HG03025 (cell line): Measurements from ENCODE around the gene ORMDL3.
"Not testable (repeated sequence)": the region's sequence is repeated elsewhere in the genome, so short reads cannot be mapped to it uniquely, and the experiment has no call there.

Experiments used
- ATAC-seq: cut with Tn5 transposase; IDR thresholded peaks from one replicate; pipeline ENCODE4 v1.9.1; 2021; ENCODE audit warnings: mild to moderate bottlenecking, moderate library complexity; ENCODE audit not compliant: unreplicated experiment, low FRiP score

Gene ORMDL3

DNA sequence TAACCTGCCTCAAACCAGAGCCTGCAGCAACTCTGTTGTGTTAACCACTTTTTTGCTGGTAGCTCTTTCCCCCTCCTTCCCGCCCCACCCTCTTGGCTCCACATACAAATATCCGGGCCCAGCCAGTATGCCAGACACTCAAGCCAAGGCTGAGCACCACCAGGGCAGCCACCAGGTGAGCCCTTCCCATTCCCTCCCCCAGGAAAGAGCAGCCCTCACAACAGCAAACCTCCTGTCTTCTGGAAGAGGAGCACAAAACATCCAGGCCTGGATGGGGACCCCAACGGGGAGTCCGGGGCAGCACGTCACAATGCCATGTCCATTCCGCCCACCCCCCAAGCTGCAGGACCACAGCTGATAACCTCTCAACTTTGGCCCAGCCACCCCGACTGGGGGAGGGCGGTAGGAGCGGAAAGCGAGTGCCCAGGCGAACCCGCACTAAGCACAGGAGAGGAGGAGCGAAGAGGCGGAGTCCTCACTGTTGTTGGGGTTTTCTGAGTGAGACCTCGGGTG lies 757 bp downstream of the ORMDL3 start:
- ATAC-seq, result peak; percentile 21

DNA sequence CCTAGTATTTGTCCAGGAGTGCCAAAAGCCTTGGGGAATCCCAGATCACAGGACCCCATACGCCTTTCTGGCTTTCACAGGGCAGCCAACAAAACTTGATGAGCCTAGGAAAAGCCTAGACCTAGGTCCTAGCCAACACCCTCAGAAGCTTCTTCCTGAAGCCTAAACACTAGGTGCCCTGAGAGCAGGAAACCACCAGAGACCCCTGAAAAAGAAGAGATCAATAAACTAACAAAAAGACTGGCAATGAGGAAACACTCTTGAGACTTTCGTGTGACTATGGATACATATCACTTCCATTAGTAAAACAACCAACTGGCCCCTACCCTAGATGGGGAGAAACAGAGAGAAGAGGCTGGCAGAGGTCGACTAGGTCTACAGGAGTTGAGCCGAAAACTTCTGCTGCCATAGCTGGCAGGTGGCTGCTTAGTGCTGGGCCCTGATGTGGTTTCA lies 1.2 kb downstream of the ORMDL3 start:
- ATAC-seq, result no peak

DNA sequence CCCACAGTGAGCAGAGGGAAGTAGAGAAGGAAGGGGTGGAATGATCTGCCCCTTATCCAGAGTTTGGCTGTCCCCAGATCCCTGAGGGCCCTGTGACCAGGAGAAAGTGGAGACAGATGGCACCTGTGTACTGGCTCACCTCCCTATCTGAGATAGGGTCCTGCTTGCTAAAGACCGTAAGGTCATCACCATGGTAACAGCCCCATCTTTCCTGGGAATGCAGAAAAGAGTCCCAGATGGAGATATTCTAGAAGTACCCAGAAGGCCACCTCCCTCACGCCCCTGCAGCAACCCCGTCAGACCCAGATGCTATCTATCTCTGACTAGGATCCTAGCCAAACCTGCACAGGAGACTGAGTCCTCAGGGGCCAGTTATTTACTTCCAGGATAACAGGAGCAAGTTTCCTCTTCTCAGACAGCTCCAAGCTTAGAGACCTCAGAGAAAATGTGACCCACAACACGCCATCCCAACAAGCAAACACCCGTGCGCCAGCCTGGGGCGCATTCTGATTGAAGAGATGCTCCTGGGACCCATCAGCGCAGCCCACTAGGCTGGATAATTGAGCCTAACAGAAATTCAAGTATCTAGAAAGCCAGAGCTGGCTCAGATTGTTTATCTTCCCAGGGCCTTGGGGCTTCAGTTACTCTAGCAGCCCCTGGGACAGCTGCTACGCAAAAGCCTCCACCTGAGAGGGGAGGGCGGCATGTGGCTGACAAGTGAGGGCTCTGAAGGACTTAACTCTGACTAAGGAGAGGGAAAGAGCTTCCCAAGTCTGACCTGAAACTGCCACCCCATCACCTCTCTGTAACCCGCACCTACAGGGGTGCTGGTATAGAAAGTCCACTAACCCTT lies 1.9 kb downstream of the ORMDL3 start:
- ATAC-seq, result no peak

DNA sequence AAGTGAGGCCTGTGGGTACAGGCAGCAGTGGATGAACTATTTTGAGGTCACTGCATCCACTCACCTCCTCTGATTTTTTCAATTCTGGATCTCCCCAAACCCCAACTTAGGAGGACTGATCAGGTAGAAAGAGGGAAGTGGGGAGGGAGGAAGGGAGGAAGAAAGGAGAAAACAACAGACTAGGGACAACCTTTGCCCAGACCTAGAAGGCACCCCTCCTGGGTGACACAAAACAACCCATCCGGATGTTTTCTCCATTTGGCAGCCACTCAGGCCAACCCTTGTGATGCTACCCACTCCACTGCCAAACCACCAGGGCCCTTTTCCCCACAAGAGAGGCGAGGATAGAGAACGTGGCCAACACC lies 2.7 kb downstream of the ORMDL3 start:
- ATAC-seq, result no peak

DNA sequence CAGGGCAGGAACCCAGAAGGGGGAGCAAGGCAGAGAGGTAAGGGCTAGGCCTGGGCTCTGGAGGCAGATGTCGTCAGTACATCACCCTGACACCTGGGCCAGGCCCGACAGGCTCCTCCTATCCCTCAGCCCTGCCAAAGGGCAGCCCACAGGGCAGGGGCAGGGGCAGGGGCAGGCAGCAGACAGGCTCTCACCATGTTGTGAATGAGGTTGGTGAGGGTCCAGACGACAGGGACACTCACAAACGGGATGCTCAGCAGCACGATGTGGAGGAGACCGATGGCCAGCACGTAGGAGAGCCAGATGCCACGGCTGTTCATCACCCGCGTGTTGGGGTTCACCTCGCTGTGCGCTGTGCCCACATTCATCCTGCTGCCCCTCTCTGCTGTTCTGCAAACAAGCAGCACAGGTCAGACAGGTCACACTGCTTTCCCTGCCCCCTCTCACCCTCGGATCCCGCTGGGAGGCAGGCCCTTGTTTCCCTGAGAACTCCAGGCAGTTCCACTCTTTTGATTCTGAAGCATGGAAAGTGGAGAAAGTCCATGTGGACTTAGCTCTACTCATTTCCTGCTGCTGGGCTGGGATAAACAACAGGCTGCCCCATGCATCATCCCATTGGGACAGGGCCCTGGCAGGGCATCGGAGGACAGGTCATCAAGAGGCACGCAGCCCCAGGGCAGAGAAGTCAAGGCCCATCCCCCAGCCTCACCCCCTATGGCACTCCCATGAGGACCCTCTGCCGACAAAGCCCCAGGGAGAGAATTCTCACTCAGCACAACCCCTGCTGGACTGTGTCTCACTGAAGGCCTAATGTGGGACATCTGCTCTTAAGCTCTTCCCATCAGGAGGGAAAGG lies 3.3 kb downstream of the ORMDL3 start:
- no peak for ATAC-seq

DNA sequence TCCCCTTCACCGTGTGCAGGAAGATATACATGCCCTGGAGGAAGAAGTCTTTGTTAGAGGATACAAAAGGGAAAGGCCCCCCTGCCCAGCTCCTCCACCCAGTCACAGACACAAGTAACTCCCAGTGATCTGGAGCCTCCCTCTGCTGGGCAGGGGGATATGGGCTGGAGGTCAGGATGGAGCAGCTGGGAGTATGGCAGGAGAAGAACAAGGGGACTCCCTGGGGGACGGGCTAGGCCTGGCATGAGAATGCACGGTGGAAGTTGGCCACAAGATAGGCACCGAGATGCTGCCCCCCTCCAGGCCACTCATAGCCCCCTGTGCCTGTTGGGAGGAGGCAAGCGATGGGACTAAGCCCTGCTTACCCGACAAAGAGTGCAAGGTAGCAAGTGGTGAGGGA lies 4.2 kb downstream of the ORMDL3 start:
- no peak for ATAC-seq

DNA sequence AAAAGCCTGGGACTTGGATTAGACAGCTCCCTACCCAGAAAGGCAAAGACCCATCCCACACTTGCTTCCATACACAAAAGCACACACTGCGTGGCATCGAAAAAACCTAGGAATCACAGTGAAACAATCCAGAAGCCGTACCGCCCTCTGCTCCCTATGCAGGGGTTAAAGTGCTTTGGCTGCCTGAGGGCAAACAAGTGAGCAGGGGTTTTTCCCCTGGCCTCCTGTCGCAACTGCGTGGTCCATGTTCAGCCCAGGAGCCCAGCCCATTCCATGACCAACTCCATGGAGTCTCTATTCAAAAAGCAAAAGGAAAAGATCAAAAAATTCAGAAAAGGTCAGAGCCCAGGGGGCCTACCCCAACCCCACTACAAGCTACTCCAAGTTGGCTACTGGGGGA lies 5.4 kb downstream of the ORMDL3 start:
- no peak for ATAC-seq

DNA sequence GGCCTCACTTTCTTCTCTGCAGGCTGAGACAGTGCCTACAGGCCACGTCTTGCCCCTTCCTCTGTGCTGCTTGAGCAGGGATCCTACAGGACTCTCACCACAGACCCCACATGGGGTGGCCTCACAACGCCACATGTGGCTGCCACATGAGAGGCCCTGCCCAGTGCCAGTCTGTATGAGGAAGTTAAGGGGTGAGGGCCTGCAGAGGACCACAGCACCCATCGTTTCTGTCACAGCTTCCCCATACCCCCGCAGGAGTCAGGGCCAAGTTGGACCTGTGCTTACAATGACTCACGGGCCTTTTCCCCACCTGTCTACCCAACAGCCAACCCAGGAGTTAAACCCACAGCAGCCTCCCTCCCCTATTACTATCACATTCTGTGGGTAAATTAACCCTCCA lies 6.1 kb downstream of the ORMDL3 start:
- no peak for ATAC-seq

DNA sequence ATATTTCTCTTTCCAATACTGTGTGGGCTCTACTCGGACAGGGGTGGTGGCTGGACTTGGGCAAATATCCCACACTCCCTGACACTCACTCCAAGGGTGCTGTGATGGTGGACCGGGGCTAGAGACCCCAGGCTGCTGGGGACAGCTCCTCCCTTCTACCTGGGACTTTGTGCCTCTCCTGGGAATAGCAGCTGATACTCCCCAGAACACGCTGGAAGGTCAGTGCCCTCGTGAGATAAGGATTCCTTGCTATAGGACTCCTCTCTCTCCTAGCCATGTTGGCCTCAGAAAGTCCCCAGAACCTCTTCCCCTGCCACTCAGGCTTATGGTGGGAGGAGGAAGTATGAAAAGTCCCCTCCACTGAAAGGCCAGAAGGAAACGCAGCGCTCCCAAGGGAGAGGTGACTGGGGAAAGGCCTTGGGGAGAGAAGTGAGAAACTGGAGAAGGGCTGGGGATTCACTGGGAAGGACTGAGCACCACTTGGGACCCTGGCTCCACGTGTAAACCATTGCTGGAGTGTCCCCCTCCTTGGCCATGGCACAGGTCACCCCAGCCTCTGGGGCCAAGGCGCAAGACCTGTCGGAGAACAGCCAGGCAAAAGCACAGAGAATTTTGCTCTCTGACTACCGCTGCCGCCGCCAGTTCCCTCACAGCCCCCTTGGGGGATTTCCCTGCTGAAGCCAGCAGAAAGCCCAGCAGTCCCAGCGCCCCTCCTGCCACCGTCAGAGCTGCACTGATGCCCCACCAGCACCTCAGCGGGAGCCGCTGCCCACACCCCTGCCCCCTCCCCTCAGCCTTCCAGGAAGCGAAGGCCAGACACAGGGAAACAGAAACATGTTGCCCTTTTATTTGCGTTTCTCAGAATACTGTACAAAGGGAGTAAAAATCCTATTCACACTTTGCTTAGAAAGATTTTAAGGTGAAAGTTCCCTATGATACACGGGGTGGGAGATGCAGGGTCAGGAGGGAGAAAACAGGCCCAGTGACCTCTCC lies 6.9 kb downstream of the ORMDL3 start:
- ATAC-seq, result no peak

DNA sequence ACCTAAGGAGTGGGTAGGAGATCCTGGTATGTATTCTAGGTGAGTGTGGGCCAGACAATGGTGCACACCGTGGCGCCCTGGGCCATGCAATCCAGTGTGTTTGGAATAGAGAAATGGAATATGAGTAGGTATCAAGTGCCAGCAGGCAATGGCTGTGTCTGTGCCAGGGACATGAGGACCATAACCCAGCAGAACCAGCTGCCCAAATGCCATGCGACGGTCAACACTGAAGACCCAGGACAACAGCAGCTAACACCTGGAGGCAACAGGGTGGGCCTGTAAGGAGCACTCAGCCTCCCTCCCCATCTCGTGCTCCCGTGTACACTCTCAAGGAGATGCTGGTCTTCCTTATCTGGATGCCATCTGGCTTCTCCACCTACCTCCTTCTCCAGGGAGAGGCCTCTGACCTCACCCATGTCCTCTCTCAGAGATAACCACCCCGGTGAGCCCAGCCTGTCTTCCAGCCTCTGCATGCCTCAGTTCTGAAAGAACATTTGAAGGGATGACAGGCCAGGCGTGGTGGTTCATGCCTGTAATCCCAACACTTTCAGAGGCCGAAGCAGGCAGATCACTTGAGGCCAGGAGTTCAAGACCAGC lies 8.2 kb downstream of the ORMDL3 start:
- no peak for ATAC-seq

DNA sequence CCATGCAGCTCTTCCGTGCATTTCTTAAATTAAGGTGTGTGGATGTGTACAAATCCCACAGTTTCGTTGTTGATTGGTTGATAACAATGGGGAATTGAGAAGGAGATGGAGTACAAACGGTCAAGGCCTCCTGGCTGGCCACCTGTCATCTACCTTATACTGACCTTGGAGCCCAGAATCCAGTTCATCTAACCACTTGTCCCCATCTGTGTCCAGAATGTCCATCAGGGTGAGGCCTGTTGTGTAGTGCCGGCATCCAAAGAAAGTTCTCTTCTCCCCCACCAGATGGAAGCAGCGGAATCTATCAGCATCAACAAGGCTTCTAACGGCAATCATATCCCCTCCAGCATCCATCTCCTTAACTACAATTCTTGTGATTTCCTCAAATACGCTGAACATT lies 10.5 kb downstream of the ORMDL3 start:
- no peak for ATAC-seq

DNA sequence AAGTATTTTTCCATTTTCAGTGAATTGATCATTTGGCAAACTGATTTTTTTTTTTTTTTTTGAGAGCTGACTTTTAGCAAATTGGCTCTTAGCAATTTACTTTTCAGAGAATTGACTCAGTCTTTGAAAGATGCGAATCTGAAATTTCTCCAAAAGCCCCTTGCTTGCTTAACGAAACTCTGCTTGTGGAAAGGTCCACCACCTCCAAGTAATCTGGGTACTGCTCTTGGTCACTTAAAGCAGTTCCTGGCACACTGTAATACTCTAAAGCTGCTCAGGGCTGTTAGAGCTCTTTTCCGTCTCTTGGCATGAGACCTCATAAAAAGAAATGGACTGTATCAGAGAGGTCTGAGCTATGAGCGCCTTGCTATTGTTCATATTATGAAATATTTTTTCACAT lies 11.8 kb downstream of the ORMDL3 start:
- no peak for ATAC-seq

DNA sequence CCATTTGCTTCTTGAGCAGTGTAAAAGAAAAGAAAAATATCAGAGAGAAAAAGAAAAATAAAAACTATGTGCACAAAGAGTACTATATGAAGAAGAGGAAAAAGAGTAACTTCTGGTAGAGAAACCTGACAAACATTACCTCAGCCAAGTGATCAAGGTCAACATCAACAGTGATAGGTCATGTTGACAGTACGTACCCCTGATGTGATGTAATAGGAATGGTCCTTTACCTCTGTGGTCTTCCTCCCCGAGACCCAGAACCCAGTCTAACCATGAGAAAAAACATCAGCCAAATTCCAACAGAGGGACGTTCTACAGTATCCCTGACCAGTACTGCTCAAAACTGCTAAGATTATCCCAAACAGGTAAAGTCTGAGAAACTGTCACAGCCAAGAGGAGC lies 13.4 kb downstream of the ORMDL3 start:
- no peak for ATAC-seq

DNA sequence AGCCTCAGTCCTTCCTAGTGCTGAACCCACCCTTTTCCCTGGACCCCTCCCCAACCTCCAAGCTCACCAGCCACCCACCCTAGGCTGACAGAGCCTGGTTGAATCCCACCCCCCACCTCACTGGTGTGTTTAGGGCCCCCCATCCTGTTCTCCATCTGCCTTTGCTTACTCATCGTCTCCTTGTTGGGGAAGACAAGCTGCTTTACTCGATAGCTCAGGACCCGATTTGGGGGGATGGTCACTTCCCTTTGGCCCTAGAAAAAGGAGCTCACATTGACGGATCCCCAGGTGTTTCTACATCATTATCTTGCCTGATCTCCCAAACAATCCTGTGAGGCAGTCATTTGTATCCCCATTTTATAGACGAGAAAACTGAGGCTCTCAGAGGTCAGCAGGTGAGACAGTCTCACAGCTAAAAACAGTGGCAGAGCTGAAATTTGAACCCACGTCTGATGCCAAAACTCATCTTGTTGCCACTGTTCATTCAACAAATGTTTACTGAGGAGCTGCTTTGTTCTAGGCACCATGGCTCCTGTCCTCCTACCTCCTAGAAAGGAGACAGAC lies 18.5 kb downstream of the ORMDL3 start:
- ATAC-seq, result no peak

DNA sequence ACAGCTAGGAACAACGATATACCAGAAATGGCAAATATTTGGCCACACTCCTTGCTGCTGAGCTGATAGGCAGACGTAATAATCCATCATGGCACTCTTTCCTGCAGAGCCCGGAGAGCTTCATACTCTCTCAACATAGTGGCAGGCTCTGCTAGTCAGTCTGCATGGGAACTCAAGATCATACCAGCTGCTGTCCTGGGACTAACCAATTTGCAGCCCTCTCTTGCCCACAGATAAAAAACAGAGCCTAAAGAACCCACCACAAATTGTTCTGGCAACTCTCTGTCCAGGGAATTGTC lies 22.5 kb downstream of the ORMDL3 start:
- ATAC-seq, result no peak

DNA sequence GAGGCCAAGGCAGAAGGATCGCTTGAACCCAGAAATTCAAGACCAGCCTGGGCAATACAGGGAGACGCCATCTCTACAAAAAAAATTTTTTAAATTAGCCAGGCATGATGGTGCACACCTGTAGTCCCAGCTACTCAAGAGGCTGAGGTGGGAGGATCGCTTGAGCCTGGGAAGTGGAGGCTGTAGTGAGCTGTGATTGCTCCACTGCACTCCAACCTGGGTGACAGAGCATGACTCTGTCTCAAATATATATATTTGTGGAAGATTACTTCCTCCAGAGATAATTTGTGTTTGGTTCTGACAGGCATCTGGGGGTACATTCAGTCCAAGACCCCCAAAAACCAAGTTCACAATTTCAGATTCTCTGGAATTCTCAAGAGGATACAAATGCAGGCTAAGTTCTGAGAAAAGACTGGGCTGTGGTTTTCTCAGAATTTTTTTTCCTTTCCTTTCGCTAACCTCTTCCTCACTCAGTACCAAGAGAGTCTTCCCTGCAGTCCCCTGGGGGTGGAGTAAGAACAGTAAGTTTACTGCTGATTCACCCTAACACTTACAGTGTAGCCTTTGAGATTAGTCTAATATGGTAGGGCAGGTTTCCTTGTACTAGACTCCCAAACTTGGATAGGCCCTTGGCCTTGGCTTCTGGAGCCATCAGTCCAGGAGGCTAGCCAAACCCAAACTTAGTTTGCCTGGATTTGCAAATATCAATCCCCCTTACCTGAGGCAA lies 24.1 kb downstream of the ORMDL3 start:
- no peak for ATAC-seq

DNA sequence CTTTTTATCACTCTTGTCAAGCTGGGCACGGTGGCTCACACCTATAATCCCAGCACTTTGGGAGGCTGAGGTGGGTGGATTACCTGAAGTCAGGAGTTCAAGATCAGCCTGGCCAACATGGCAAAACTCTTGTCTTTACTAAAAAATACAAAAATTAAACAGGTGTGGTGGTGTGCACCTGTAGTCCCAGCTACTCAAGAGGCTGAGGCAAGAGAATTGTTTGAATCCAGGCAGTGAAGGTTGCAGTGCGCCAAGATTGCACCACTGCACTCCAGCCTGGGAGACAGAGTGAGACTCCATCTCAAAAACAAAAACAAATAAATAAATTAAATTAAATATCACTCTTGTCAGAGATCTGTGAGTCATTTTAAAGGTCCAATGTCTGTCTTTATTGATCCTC lies 25.4 kb downstream of the ORMDL3 start:
- ATAC-seq, result not testable (repeated sequence)

DNA sequence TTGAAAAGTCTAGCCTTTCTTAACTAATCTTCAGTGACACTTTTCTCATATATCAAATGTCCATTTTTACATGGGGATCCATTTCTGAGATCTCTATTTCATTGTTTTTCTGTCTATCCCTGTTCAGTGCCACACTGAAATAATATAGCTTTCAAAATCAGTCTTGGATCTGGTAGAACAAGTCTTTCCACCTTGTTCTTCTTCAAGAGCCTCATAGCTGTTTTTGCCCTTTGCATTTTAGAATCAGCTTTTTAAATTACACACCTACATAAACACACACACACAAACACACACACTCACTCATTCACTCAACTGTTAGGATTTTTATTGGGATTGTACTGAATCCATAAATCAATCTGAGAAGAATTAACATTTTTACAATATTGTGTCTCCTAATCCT lies 28.2 kb downstream of the ORMDL3 start:
- ATAC-seq, result no peak

DNA sequence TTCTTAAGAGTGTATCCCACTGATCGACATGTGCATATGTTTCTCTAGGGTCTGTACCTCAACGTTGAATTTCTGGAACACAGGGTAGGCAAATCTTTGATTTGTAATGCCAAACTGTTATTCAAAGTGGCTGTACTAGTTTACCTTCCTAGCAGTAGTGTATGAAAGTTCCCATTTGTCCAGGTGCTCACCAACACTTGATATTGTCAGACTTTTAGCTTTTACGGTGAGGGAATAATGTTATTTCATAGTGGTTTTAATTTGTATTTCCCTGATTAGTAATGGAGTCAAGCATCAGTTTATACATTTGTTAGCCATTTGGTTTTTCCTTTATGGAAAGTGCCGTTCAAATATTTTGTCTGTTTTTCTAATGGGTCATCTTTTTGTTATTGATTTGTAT lies 29.3 kb downstream of the ORMDL3 start:
- ATAC-seq, result no peak
